ENCODE data around the gene SVIL. TPM values are rescaled to one million over a fixed set of nuclear protein-coding genes. Genes with fewer than 3 reads are reported as not detected.
"Not testable (repeated sequence)": the region's sequence is repeated elsewhere in the genome, so short reads cannot be mapped to it uniquely, and the experiment has no call there.

SVIL gene
- total RNA-seq, 2 experiments from 2014 or later, result 11.2 to 13.0 TPM

- peaks cover 8% of the 10 kb centered on the region for H3K36me3 Mint-ChIP-seq (ENCODE audit: low read depth)
- ATAC-seq, result no peak
These were observed 77.1 kb downstream of the SVIL start for GRCh38 chr10:29557665-29558064.

GRCh38 chr10:29555746-29556481 lies 78.9 kb downstream of the SVIL start:
- POLR2A ChIA-PET, result no interaction called here
- peaks cover 19% of the 10 kb centered on the region for H3K4me1 Mint-ChIP-seq (ENCODE audit: low read depth)
- H3K27ac Mint-ChIP-seq, result no peak overlapping the region
- DNase-seq (no peak), ATAC-seq (no peak)
- no peaks in the 10 kb centered on the region for H3K9me3 Mint-ChIP-seq (ENCODE audit: insufficient read depth)
- no peak overlapping the region for H3K4me3 Mint-ChIP-seq
- CTCF ChIA-PET, result interaction anchor here (1.0 to 1.9 kb wide), 5 partner anchors 30 to 179 kb away, joined by 3 to 7 read pairs (median 3); no protein-coding TSS in a partner anchor
- no peaks in the 10 kb centered on the region for H3K27me3 Mint-ChIP-seq (ENCODE audit: low read depth)
- H3K36me3 Mint-ChIP-seq (ENCODE audit: low read depth), result peaks cover 11% of the 10 kb centered on the region

More at GRCh38 chr10:29557665-29558064, 77.1 kb downstream of the SVIL start:
- ChIA-PET POLR2A (no interaction called here), CTCF (interaction anchor here (0.9 kb wide), 1 partner anchor 60 kb away, joined by 3 read pairs; no protein-coding TSS in a partner anchor)
- H3K4me1 Mint-ChIP-seq (ENCODE audit: low read depth), result peaks cover 19% of the 10 kb centered on the region
- H3K4me3 Mint-ChIP-seq, result no peak overlapping the region
- H3K27ac Mint-ChIP-seq, result no peak overlapping the region
- DNase-seq, result no peak
- no peaks in the 10 kb centered on the region for H3K9me3 Mint-ChIP-seq (ENCODE audit: insufficient read depth)
- H3K27me3 Mint-ChIP-seq (ENCODE audit: low read depth), result no peaks in the 10 kb centered on the region

GRCh38 chr10:29555091-29555745 lies 79.6 kb downstream of the SVIL start:
- Mint-ChIP-seq H3K36me3 (ENCODE audit: low read depth) (peaks cover 16% of the 10 kb centered on the region), H3K9me3 (ENCODE audit: insufficient read depth) (no peaks in the 10 kb centered on the region), H3K4me3 (no peak overlapping the region), H3K27ac (peak overlapping the region; percentile 29), H3K27me3 (ENCODE audit: low read depth) (no peaks in the 10 kb centered on the region), H3K4me1 (ENCODE audit: low read depth) (peaks cover 19% of the 10 kb centered on the region)
- CTCF ChIA-PET, result interaction anchor here (1.0 to 1.9 kb wide), 7 partner anchors 30 to 180 kb away, joined by 3 to 7 read pairs (median 4); no protein-coding TSS in a partner anchor
- ATAC-seq (no peak), DNase-seq (no peak)
- POLR2A ChIA-PET, result no interaction called here

DNA sequence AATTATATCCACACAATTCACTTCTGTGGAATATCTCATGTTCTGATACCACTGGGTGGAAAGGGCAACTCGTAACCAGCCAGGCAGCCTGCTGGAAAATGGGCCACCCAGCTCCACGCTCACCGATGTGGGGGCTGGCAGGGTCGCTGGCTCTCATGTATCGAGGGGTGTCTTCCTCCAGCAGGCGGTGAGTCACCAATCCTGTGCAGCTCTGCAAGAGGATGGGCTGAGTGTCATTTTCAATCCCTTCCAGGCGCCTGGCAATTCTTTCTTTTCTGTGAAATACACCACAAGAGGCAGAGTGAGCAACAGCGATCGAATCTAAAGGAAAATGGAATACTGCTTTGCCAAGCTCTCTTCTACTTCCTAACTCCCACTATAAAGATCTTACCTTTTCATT lies 80.1 kb downstream of the SVIL start:
- ATAC-seq (no peak), DNase-seq (no peak)
- ChIA-PET POLR2A (no interaction called here), CTCF (interaction anchor here (1.0 to 1.9 kb wide), 6 partner anchors 29 to 180 kb away, joined by 3 to 7 read pairs (median 4); no protein-coding TSS in a partner anchor)
- Mint-ChIP-seq H3K4me1 (ENCODE audit: low read depth) (peaks cover 19% of the 10 kb centered on the region), H3K4me3 (no peak overlapping the region), H3K27me3 (ENCODE audit: low read depth) (no peaks in the 10 kb centered on the region), H3K36me3 (ENCODE audit: low read depth) (peaks cover 19% of the 10 kb centered on the region), H3K27ac (peak overlapping the region; percentile 29), H3K9me3 (ENCODE audit: insufficient read depth) (no peaks in the 10 kb centered on the region)

DNA sequence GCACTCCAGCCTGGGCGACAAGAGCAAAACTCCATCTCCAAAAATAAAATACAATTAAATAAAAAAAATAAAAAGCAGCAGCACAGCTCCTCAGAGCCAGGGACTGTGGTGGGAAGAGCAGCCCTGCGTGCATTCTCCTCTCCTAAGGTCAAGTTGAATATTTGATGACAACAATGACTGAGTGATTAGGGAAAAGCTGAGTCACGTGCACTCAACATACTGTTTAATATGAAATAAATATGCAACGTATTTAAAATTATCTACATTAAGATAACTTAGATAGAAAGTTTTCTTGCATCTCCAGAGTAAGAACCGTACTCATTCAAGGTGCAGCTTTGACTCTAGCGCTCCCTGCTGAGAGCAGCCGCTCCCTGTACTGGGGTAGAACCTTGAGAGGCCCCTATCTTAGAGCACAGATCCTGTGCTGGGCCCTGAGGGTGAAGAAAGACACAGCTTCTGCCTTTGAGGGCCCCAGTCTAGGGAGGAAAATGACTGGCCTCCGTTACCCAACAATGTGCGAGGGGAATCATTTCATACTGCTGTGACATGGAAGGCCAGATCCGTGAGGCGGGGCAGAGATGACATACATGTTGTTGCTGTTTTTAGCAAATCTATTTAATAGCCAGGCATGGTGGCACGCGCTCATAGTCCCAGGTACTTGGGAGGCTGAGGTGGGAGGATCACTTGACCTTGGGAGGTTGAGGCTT lies 81.1 kb downstream of the SVIL start:
- no peak for ATAC-seq
- CTCF ChIA-PET, result interaction anchor here (1.1 to 1.6 kb wide), 3 partner anchors 36 to 56 kb away, joined by 4 to 6 read pairs (median 5); no protein-coding TSS in a partner anchor
- Mint-ChIP-seq H3K4me3 (no peak overlapping the region), H3K27me3 (ENCODE audit: low read depth) (no peaks in the 10 kb centered on the region), H3K36me3 (ENCODE audit: low read depth) (peaks cover 19% of the 10 kb centered on the region), H3K9me3 (ENCODE audit: insufficient read depth) (no peaks in the 10 kb centered on the region), H3K4me1 (ENCODE audit: low read depth) (peaks cover 20% of the 10 kb centered on the region), H3K27ac (peak overlapping the region; percentile 60)
- POLR2A ChIA-PET, result no interaction called here
- no peak for DNase-seq

DNA sequence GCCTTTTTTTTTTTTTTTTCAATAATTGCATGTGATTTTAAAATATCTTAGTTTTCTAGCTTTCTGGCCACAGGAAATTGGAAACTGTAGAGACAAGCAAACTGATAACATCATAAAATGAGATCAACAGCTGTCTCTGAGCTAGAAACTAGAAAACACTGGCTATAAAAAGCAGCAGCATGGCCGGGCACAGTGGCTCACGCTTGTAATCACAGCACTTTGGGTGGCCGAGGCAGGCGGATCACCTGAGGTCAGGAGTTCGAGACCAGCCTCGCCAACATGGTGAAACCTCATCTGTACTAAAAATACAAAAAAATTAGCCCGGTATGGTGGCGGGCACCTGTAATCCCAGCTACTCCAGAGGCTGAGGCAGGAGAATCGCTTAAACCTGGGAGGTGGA lies 81.7 kb downstream of the SVIL start:
- H3K4me3 Mint-ChIP-seq; ATAC-seq; DNase-seq; H3K27me3 Mint-ChIP-seq (ENCODE audit: low read depth); H3K27ac Mint-ChIP-seq; POLR2A ChIA-PET; H3K9me3 Mint-ChIP-seq (ENCODE audit: insufficient read depth): not testable (repeated sequence)
- CTCF ChIA-PET, result interaction anchor here (1.1 kb wide), 1 partner anchor 38 kb away, joined by 6 read pairs; no protein-coding TSS in a partner anchor
- Mint-ChIP-seq H3K36me3 (ENCODE audit: low read depth) (peaks cover 23% of the 10 kb centered on the region), H3K4me1 (ENCODE audit: low read depth) (peaks cover 26% of the 10 kb centered on the region)

- H3K27me3 Mint-ChIP-seq (ENCODE audit: low read depth); H3K9me3 Mint-ChIP-seq (ENCODE audit: insufficient read depth); H3K27ac Mint-ChIP-seq; DNase-seq; POLR2A ChIA-PET; H3K4me3 Mint-ChIP-seq; ATAC-seq; CTCF ChIA-PET: not testable (repeated sequence)
- peaks cover 30% of the 10 kb centered on the region for H3K4me1 Mint-ChIP-seq (ENCODE audit: low read depth)
- H3K36me3 Mint-ChIP-seq (ENCODE audit: low read depth), result peaks cover 22% of the 10 kb centered on the region
These were observed 85.3 kb downstream of the SVIL start for GRCh38 chr10:29549493-29549892.

DNA sequence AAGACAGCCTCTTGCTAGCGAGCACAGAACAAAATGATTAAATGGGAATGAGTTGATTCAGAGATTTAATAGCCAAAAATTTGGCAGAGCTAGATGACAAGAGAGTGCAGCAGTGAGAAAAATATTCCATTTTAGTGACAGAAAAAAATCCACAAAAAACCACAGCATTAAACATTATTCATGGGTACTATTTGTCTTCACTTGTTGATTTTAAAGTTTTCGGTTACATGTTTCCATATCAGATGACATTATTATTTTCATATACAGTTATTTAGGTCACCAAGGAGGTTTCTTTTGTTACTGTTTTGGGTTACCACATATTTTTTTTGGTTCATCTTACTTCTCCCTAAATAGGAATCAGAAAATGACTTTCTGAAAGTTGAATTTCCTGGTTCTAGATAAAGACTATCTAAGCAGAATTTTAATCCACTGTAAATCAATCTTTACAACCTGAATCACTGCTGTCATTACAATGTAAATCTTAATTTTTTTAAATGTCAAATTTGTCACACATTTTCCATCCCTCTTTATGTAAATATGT lies 87.9 kb downstream of the SVIL start:
- DNase-seq (no peak), ATAC-seq (no peak)
- Mint-ChIP-seq H3K27me3 (ENCODE audit: low read depth) (no peaks in the 10 kb centered on the region), H3K36me3 (ENCODE audit: low read depth) (peaks cover 17% of the 10 kb centered on the region), H3K27ac (no peak overlapping the region), H3K9me3 (ENCODE audit: insufficient read depth) (no peaks in the 10 kb centered on the region), H3K4me3 (no peak overlapping the region), H3K4me1 (ENCODE audit: low read depth) (peaks cover 26% of the 10 kb centered on the region)
- ChIA-PET POLR2A (no interaction called here), CTCF (interaction anchor here (1.5 kb wide), 1 partner anchor 55 kb away, joined by 3 read pairs; no protein-coding TSS in a partner anchor)

DNA sequence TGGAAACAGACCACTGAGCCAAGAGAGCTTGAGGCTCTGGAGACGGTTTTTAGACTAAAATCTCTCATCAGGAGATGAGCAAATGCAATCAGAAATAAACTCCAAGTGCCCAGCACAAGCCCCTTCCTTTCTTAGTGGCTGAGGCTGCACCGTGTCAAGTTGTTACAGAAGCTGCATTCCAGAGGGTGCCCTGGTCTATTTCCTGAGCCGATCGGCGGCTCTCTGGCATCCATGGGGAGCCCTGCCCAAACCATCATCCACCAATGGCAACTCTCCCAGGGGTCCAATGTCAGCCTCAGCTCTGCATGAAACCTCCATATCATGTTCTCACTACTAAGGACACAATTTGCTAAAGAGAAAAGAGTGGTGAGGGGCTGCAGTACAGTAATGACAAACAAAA lies 89.6 kb downstream of the SVIL start:
- H3K27me3 Mint-ChIP-seq (ENCODE audit: low read depth), result no peaks in the 10 kb centered on the region
- H3K27ac Mint-ChIP-seq, result no peak overlapping the region
- ATAC-seq (no peak), DNase-seq (no peak)
- H3K4me1 Mint-ChIP-seq (ENCODE audit: low read depth), result peaks cover 26% of the 10 kb centered on the region
- POLR2A ChIA-PET, result no interaction called here
- CTCF ChIA-PET, result no interaction called here
- H3K9me3 Mint-ChIP-seq (ENCODE audit: insufficient read depth), result no peaks in the 10 kb centered on the region
- H3K36me3 Mint-ChIP-seq (ENCODE audit: low read depth), result peaks cover 7% of the 10 kb centered on the region
- H3K4me3 Mint-ChIP-seq, result no peak overlapping the region

- no peak for DNase-seq
- ChIA-PET CTCF (interaction anchor here (0.9 kb wide), 1 partner anchor 9 kb away, joined by 4 read pairs; no protein-coding TSS in a partner anchor), POLR2A (no interaction called here)
- no peak for ATAC-seq
- no peak overlapping the region for H3K4me3 Mint-ChIP-seq
- peaks cover 25% of the 10 kb centered on the region for H3K4me1 Mint-ChIP-seq (ENCODE audit: low read depth)
- H3K27ac Mint-ChIP-seq, result no peak overlapping the region
- H3K9me3 Mint-ChIP-seq (ENCODE audit: insufficient read depth), result no peaks in the 10 kb centered on the region
- no peaks in the 10 kb centered on the region for H3K27me3 Mint-ChIP-seq (ENCODE audit: low read depth)
- H3K36me3 Mint-ChIP-seq (ENCODE audit: low read depth), result peaks cover 5% of the 10 kb centered on the region
These were observed 91.1 kb downstream of the SVIL start for GRCh38 chr10:29543715-29544114.

- ChIA-PET CTCF (no interaction called here), POLR2A (no interaction called here)
- no peaks in the 10 kb centered on the region for H3K36me3 Mint-ChIP-seq (ENCODE audit: low read depth)
- no peak overlapping the region for H3K4me3 Mint-ChIP-seq
- ATAC-seq (no peak), DNase-seq (no peak)
- H3K27ac Mint-ChIP-seq, result no peak overlapping the region
- H3K9me3 Mint-ChIP-seq (ENCODE audit: insufficient read depth), result no peaks in the 10 kb centered on the region
- H3K27me3 Mint-ChIP-seq (ENCODE audit: low read depth), result no peaks in the 10 kb centered on the region
- peaks cover 15% of the 10 kb centered on the region for H3K4me1 Mint-ChIP-seq (ENCODE audit: low read depth)
These were observed 92.0 kb downstream of the SVIL start for GRCh38 chr10:29542723-29543122.
